Ishikawa (cell line): ENCODE data around the gene GLYATL3.

ENCODE experiments used
- CEBPB ChIP-seq: IDR thresholded peaks from 2 replicates; pipeline ENCODE4 v1.6.1; 2012
- CREB1 ChIP-seq: IDR thresholded peaks from 2 replicates; pipeline ENCODE4 v1.6.1; 2012; ENCODE audit warnings: low read depth
- EGR1 ChIP-seq: IDR thresholded peaks from 2 replicates; pipeline ENCODE4 v1.6.1; 2012
- EP300 ChIP-seq: IDR thresholded peaks from 2 replicates; pipeline ENCODE4 v1.6.1; 2012; ENCODE audit warnings: borderline replicate concordance
- FOXM1 ChIP-seq: IDR thresholded peaks from 2 replicates; pipeline ENCODE4 v1.6.1; 2012; ENCODE audit warnings: low read depth, borderline replicate concordance
- MAX ChIP-seq: IDR thresholded peaks from 2 replicates; pipeline ENCODE4 v1.6.1; 2012
- NFIC ChIP-seq: IDR thresholded peaks from 2 replicates; pipeline ENCODE4 v1.6.1; 2012
- RAD21 ChIP-seq: IDR thresholded peaks from 2 replicates; pipeline ENCODE4 v1.6.1; 2012; ENCODE audit warnings: low read depth
- REST ChIP-seq: IDR thresholded peaks from 2 replicates; pipeline ENCODE4 v1.6.1; 2012; ENCODE audit warnings: low read depth, mild to moderate bottlenecking
- TAF1 ChIP-seq: IDR thresholded peaks from 2 replicates; pipeline ENCODE4 v1.6.1; 2012; ENCODE audit warnings: low read depth, mild to moderate bottlenecking
- TCF12 ChIP-seq: IDR thresholded peaks from 2 replicates; pipeline ENCODE4 v1.6.1; 2012; ENCODE audit warnings: low read depth
- TEAD4 ChIP-seq: IDR thresholded peaks from 2 replicates; pipeline ENCODE4 v1.6.1; 2012
- USF1 ChIP-seq: IDR thresholded peaks from 2 replicates; pipeline ENCODE4 v1.6.1; 2012
- YY1 ChIP-seq: IDR thresholded peaks from 2 replicates; pipeline ENCODE4 v1.6.1; 2012; ENCODE audit warnings: low read depth
- ZBTB7A ChIP-seq: IDR thresholded peaks from 2 replicates; pipeline ENCODE4 v1.6.1; 2012; ENCODE audit warnings: low read depth

GLYATL3 gene

DNA sequence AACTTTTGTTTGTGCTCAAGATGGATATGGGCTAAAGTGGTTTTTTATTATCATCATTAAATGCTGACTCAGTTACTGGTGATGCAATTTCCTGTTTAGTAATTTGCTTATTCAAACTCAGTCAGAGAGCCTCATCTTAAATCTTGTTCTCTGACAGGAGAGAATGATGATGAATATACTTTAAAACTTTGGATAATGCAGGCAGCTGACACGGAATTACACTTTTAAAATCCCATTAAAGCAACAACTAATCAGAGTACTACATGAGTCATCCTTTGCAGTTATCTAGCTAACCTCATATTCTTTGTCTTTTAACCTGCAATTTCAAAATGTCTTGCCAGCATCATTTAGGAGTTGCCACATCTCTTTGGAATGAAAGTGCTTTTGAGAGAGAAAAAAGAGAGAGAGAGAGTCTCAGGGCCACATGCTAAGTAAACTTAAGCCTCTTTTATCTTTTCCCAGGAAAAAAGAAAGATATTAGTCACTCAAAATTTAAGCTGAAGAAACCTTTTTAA, 41.5 kb downstream of the GLYATL3 start:
- no peak for TF ChIP-seq ZBTB7A
- no peak for TF ChIP-seq EGR1
- 0 out of 2 replicates have a peak, but pooled peaks have one; percentile 28 for TF ChIP-seq CEBPB

- TF ChIP-seq TEAD4 (no peak), CEBPB (no peak), EGR1 (no peak), RAD21 (no peak), MAX (no peak), REST (no peak), TAF1 (no peak), TCF12 (no peak), YY1 (no peak), NFIC (no peak), FOXM1 (no peak), CREB1 (no peak), EP300 (no peak), ZBTB7A (no peak)
Measured at GRCh38 chr6:49541936-49542335, 42.2 kb downstream of the GLYATL3 start.

DNA sequence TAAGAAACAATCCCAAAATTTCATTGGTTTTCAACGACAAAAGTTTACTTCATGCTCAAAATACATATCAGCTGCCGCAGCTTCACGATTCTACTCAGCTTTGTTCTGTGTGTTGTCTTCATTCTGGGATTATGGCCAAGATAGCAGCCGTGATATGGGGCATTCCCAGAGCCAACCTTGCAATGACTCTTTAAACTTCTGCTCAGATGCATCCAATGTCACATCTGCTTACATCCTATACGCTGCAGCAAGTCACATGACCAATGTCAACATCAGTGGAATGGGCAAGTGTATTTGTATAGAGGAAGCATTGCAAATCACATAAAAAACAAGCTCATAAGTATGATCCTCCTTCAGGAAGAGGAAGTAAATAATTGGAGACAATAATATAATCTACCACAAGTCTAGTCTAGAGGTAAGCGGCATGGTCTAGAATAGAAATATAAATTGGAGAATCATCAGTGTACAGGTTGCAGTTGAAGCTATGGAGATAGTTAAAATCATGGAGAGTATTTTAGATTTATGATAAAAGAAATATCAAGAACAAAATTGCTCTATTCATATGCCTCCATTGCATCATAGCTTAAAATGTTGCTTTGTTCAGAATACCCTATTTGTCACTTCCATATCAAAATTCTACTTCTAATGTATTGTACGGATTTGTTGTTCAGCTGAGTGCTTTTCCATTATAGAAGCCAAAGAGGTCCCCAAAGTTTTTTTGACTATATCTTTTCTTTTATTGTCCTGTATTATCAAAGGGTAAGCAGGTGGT, 43.5 kb downstream of the GLYATL3 start:
- TF ChIP-seq FOXM1 = no peak
- TF ChIP-seq TEAD4 = no peak
- TF ChIP-seq EGR1 = no peak
- TF ChIP-seq YY1 = no peak
- no peak for TF ChIP-seq EP300
- TF ChIP-seq MAX = no peak
- TF ChIP-seq TCF12 = no peak
- TF ChIP-seq USF1 = peak; percentile 51
- no peak for TF ChIP-seq NFIC

- no peak for TF ChIP-seq ZBTB7A
- no peak for TF ChIP-seq FOXM1
- no peak for TF ChIP-seq EP300
- TF ChIP-seq CREB1 = no peak
- no peak for TF ChIP-seq USF1
- no peak for TF ChIP-seq CEBPB
Measured at GRCh38 chr6:49546331-49546730, 46.6 kb downstream of the GLYATL3 start.

GRCh38 chr6:49548613-49549304, 49.0 kb downstream of the GLYATL3 start:
- TF ChIP-seq NFIC = no peak
- TF ChIP-seq RAD21 = no peak
- no peak for TF ChIP-seq REST
- TF ChIP-seq EGR1 = no peak
- no peak for TF ChIP-seq TAF1
- TF ChIP-seq TEAD4 = no peak
- TF ChIP-seq FOXM1 = no peak
- no peak for TF ChIP-seq CREB1
